Calu3 (cell line): Measurements from ENCODE around the gene PLEKHG1. TPM values are rescaled to one million over a fixed set of nuclear protein-coding genes. Genes with fewer than 3 reads are reported as not detected.

Source experiments
- BruUV-seq: library from RNA; stranded (reverse); fragments of 400-500 nt; replicated peaks from 2 replicates; lab custom pipeline; 2021; lab: Mats Ljungman, UMichigan
- CTCF ChIA-PET: fragments of 300-600 bp; sonication (Branson Sonifier 250); formaldehyde crosslinking; loops from one replicate; lab custom pipeline; 2022; ENCODE audit warnings: antibody characterized with exemption; lab: Charles Lee
- DNase-seq: peaks from one replicate; pipeline ENCODE4 v3.0.0; 2022
- H3K27ac Mint-ChIP-seq: one replicate; pipeline ENCODE4 v1.8.0; 2022; ENCODE audit warnings: mixed read lengths; ENCODE audit not compliant: unreplicated experiment
- H3K27me3 Mint-ChIP-seq: one replicate; pipeline ENCODE4 v1.8.0; 2022; ENCODE audit warnings: mixed read lengths; ENCODE audit not compliant: unreplicated experiment
- H3K36me3 Mint-ChIP-seq: one replicate; pipeline ENCODE4 v1.8.0; 2022; ENCODE audit warnings: mild to moderate bottlenecking, moderate library complexity, mixed read lengths; ENCODE audit not compliant: insufficient read depth, unreplicated experiment
- H3K4me1 Mint-ChIP-seq: one replicate; pipeline ENCODE4 v1.8.0; 2022; ENCODE audit warnings: mild to moderate bottlenecking, low read depth, mixed read lengths; ENCODE audit not compliant: unreplicated experiment
- H3K4me3 Mint-ChIP-seq: one replicate; pipeline ENCODE4 v1.8.0; 2022; ENCODE audit warnings: mild to moderate bottlenecking, low read depth, moderate library complexity, mixed read lengths; ENCODE audit not compliant: unreplicated experiment
- H3K9me3 Mint-ChIP-seq: one replicate; pipeline ENCODE4 v1.8.0; 2022; ENCODE audit warnings: low read depth, mixed read lengths; ENCODE audit not compliant: unreplicated experiment
- intact Hi-C: fragments of 100-400 bp; cut with micrococcal nuclease; formaldehyde crosslinking; loops from one replicate; pipeline ENCODE4 v1.10.0; 2022; ENCODE audit not compliant: unreplicated experiment
- total RNA-seq: library from RNA; stranded (reverse); gene quantifications from 2 replicates; pipeline ENCODE4 v1.2.3, GENCODE V29; 2022
- TF ChIP-seq, protein P1 (sequence below): fragments of 200-600 bp; IDR thresholded peaks from one replicate; pipeline ENCODE4 v1.8.0; 2022; ENCODE audit warnings: antibody characterized with exemption; ENCODE audit not compliant: unreplicated experiment

Gene PLEKHG1
- total RNA-seq, 1 experiment from 2014 or later, result 16.9 TPM

DNA sequence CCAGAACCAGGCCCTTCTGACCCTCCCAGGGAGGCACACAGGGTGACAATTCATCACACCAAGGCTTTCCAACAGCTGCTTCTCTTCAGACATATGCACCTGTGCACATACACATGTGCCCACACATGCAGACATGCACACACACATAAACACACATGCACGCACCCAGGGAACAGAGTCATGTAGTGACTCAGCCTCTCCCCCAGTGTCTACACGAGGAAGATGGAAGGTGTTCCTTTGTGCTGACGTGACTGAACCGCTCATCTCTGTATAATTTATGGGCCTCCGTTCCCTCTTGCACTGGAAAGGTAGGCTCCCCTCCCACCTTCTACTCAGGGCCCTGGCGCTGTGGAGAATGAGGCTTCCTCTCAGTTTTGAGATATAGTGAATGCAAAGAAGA is 23.8 kb upstream of the PLEKHG1 start:
- Mint-ChIP-seq H3K9me3 (no peaks in the 10 kb centered on the region), H3K4me3 (no peak overlapping the region), H3K27me3 (no peaks in the 10 kb centered on the region), H3K4me1 (no peaks in the 10 kb centered on the region), H3K27ac (no peak overlapping the region), H3K36me3 (no peaks in the 10 kb centered on the region)
- CTCF ChIA-PET, result interaction anchor here (0.9 kb wide), 1 partner anchor 678 kb away, joined by 3 read pairs; no protein-coding TSS in a partner anchor
- intact Hi-C loops, result no loop called here
- no peak for DNase-seq
- no TSS peak for BruUV-seq
- TF ChIP-seq, protein P1, sequence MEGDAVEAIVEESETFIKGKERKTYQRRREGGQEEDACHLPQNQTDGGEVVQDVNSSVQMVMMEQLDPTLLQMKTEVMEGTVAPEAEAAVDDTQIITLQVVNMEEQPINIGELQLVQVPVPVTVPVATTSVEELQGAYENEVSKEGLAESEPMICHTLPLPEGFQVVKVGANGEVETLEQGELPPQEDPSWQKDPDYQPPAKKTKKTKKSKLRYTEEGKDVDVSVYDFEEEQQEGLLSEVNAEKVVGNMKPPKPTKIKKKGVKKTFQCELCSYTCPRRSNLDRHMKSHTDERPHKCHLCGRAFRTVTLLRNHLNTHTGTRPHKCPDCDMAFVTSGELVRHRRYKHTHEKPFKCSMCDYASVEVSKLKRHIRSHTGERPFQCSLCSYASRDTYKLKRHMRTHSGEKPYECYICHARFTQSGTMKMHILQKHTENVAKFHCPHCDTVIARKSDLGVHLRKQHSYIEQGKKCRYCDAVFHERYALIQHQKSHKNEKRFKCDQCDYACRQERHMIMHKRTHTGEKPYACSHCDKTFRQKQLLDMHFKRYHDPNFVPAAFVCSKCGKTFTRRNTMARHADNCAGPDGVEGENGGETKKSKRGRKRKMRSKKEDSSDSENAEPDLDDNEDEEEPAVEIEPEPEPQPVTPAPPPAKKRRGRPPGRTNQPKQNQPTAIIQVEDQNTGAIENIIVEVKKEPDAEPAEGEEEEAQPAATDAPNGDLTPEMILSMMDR, result no peak

DNA sequence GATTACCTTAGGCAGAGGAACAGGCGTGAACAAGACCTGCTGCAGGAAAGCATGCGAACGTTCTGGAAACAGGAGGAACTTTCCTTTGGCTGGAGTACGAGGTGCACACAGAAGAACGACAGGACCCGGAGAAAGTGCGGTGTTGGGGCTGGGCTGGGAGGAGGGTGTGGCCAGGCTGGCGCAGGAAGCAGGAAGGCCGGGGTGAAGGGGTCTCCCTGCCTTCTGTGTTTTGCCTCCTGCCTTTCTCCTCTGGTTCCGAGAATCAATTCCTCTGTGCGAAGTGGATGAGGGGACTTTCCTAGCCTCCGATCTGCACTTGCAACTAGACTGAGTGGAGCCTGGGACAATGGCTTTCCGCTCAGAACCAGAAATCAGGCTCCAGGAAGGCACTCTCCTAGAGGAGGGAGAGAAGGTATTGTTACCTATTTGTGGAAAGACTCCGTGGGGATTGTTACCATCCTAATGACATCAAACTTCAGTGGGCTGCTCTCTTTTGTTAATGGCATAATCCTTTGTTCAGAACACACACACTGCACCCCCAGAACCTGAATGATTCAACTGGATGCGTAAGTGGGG is 22.9 kb upstream of the PLEKHG1 start:
- Mint-ChIP-seq H3K9me3 (no peaks in the 10 kb centered on the region), H3K27me3 (no peaks in the 10 kb centered on the region), H3K36me3 (no peaks in the 10 kb centered on the region), H3K4me3 (no peak overlapping the region), H3K27ac (no peak overlapping the region), H3K4me1 (no peaks in the 10 kb centered on the region)
- intact Hi-C loops, result no loop called here
- TF ChIP-seq, protein P1, result no peak
- CTCF ChIA-PET, result no interaction called here
- no peak for DNase-seq
- no TSS peak for BruUV-seq

DNA sequence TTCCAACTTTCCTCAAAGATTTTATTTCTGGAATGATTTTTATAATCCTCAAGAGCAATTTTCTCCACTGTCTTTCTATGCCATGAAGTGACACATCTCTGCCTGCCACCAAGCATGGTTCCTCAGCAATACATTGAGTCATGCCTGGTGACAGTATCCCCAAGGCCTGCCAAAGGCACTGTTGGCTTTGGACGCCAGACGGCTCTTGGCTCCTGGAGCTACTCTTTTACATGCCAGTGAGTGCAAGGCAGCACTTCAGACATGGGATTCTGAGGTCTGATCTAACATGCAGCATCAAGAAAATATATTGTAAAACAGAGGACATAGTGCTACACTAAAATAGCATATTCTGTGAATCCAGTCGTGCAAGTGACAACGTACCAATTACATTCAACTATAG is 20.1 kb upstream of the PLEKHG1 start:
- DNase-seq, result no peak
- H3K36me3 Mint-ChIP-seq, result no peaks in the 10 kb centered on the region
- intact Hi-C loops, result no loop called here
- no peak overlapping the region for H3K4me3 Mint-ChIP-seq
- H3K27ac Mint-ChIP-seq, result no peak overlapping the region
- TF ChIP-seq, protein P1, result no peak
- H3K27me3 Mint-ChIP-seq, result no peaks in the 10 kb centered on the region
- BruUV-seq, result no TSS peak
- no peaks in the 10 kb centered on the region for H3K9me3 Mint-ChIP-seq
- CTCF ChIA-PET, result no interaction called here
- H3K4me1 Mint-ChIP-seq, result no peaks in the 10 kb centered on the region

DNA sequence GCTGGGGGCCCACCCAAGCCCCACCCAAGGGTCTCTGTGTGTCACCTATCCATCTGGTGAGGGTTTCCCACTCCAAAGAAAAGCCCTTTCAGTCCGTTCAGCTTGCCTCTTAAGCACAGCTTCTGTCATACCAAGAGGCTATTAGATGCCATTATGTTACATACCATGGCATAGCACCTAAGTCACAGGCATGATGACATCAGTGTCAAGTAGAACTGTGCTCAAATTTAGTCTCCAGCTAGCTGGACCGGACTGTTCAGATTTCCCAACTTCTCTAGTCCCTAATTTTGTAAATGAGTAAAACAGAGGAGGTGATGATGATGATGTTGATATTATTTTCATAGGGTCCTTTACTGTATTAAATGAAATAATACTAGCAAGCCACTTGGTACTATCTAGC is 19.2 kb upstream of the PLEKHG1 start:
- CTCF ChIA-PET, result no interaction called here
- Mint-ChIP-seq H3K27me3 (no peaks in the 10 kb centered on the region), H3K36me3 (no peaks in the 10 kb centered on the region), H3K4me3 (no peak overlapping the region), H3K9me3 (no peaks in the 10 kb centered on the region), H3K27ac (no peak overlapping the region), H3K4me1 (no peaks in the 10 kb centered on the region)
- TF ChIP-seq, protein P1, result no peak
- DNase-seq, result no peak
- intact Hi-C loops, result no loop called here
- BruUV-seq, result no TSS peak
